ENCODE measurements around the gene THAP4. TPM values are rescaled to one million over a fixed set of nuclear protein-coding genes. Genes with fewer than 3 reads are reported as not detected.
A peak's percentile ranks its signal among the peaks of the same experiment; 100 is the strongest.

Gene THAP4
- polyA plus RNA-seq, 1 of the 3 experiments (the other 2 are of a cell fraction): 64.7 TPM

GRCh38 chr2:241541564-241542277, 95.2 kb downstream of the THAP4 start:
- H3K27me3 ChIP-seq (ENCODE audit: insufficient read depth): peaks cover 18% of the 10 kb centered on the region; the same call in 1 of the 2 replicates
- peak overlapping the region; percentile 32 to 35; a peak in 3 of 4 replicates for H3K4me3 ChIP-seq (ENCODE audit: low read depth in 2 of 2, low read length in 1 of 2)
- no peaks in the 10 kb centered on the region for H4K20me1 ChIP-seq (ENCODE audit: insufficient read depth)
- no peaks in the 10 kb centered on the region for H3K36me3 ChIP-seq (replicated peaks in 1 of 2; ENCODE audit: control insufficient read depth in 1 of 2, insufficient read depth in 2 of 2, low read length in 1 of 2)
- peak; percentile 71 for DNase-seq
- no peaks in the 10 kb centered on the region for H3K9me3 ChIP-seq
- peaks cover 1 to 8% of the 10 kb centered on the region in 2 experiments; a peak in 2 of 4 replicates for H3K4me1 ChIP-seq (ENCODE audit: control insufficient read depth in 1 of 2, insufficient read depth in 2 of 2, low read depth in 1 of 2, low read length in 1 of 2)
- H2AFZ ChIP-seq (ENCODE audit: low read depth): no peak overlapping the region
- TF ChIP-seq SIN3A (IDR thresholded peaks at IDR 0.05; ENCODE audit: borderline replicate concordance, low read depth, low read length) (no peak), RXRA (IDR thresholded peaks at IDR 0.05; ENCODE audit: borderline replicate concordance, low read depth) (no peak), RAD21 (IDR thresholded peaks at IDR 0.05; ENCODE audit: low read length) (no peak), RFX5 (IDR thresholded peaks at IDR 0.05; ENCODE audit: low read length) (no peak), USF1 (IDR thresholded peaks at IDR 0.05; ENCODE audit: borderline replicate concordance, low read depth) (no peak), POLR2AphosphoS5 (IDR thresholded peaks at IDR 0.05; ENCODE audit: low read depth, low read length) (no peak)
- CTCF ChIA-PET: interaction anchor here (0.7 to 2.2 kb wide), 4 partner anchors 14 to 57 kb away, joined by 3 to 7 read pairs (median 5); no protein-coding TSS in a partner anchor
- WGBS (ENCODE audit: low lambda C conversion rate): no CpG with 5 or more reads among the region's 62 CpGs
- no peak overlapping the region for H3K27ac ChIP-seq (ENCODE audit: low read depth in 2 of 2, low read length in 1 of 2)
- peak overlapping the region; percentile 82 for H3K4me2 ChIP-seq
- no peaks in the 10 kb centered on the region for H3K79me2 ChIP-seq (ENCODE audit: insufficient read depth)
- POLR2A ChIA-PET: no interaction called here
- H3K9ac ChIP-seq: no peak overlapping the region
- H3K9me2 ChIP-seq: no peaks in the 10 kb centered on the region
- H3F3A ChIP-seq (replicated peaks; ENCODE audit: insufficient read depth): peaks cover 6% of the 10 kb centered on the region

GRCh38 chr2:241540771-241541561, 96.0 kb downstream of the THAP4 start:
- TF ChIP-seq FOSL2 (IDR thresholded peaks at IDR 0.05; ENCODE audit: borderline replicate concordance, low read depth) (no peak), YY1 (IDR thresholded peaks at IDR 0.05; ENCODE audit: low read depth) (no peak), NFIC (IDR thresholded peaks at IDR 0.05; ENCODE audit: borderline replicate concordance) (no peak), RAD21 (IDR thresholded peaks at IDR 0.05; ENCODE audit: low read length) (no peak), FOXM1 (IDR thresholded peaks at IDR 0.05; ENCODE audit: low read depth) (no peak), GABPA (IDR thresholded peaks at IDR 0.05; ENCODE audit: low read depth) (no peak), JUND (IDR thresholded peaks at IDR 0.05) (no peak), EP300 (IDR thresholded peaks at IDR 0.05; ENCODE audit: borderline replicate concordance in 1 of 2, low read depth in 1 of 2, low read length in 1 of 2) (no peak), TCF12 (IDR thresholded peaks at IDR 0.05) (no peak), RCOR1 (IDR thresholded peaks at IDR 0.05; ENCODE audit: low read length) (no peak), TAF1 (IDR thresholded peaks at IDR 0.05; ENCODE audit: borderline replicate concordance, low read depth, low read length) (no peak)
- Histone ChIP-seq H3K9ac (no peak overlapping the region), H3K9me3 (no peaks in the 10 kb centered on the region), H3K4me2 (peak overlapping the region; percentile 82), H2AFZ (ENCODE audit: low read depth) (no peak overlapping the region), H3K79me2 (ENCODE audit: insufficient read depth) (no peaks in the 10 kb centered on the region), H3K27ac (ENCODE audit: low read depth in 2 of 2, low read length in 1 of 2) (no peak overlapping the region), H3K36me3 (replicated peaks in 1 of 2; ENCODE audit: control insufficient read depth in 1 of 2, insufficient read depth in 2 of 2, low read length in 1 of 2) (no peaks in the 10 kb centered on the region), H3F3A (replicated peaks; ENCODE audit: insufficient read depth) (peaks cover 6% of the 10 kb centered on the region), H3K4me3 (ENCODE audit: low read depth in 2 of 2, low read length in 1 of 2) (peak overlapping the region; percentile 32 to 35; a peak in 3 of 4 replicates), H3K4me1 (ENCODE audit: control insufficient read depth in 1 of 2, insufficient read depth in 2 of 2, low read depth in 1 of 2, low read length in 1 of 2) (peaks cover 0 to 8% of the 10 kb centered on the region in 2 experiments; a peak in 1 of 4 replicates), H3K27me3 (ENCODE audit: insufficient read depth) (peaks cover 18% of the 10 kb centered on the region; the same call in 1 of the 2 replicates), H3K9me2 (no peaks in the 10 kb centered on the region), H4K20me1 (ENCODE audit: insufficient read depth) (no peaks in the 10 kb centered on the region)
- 45% methylated on average over 23 of the region's 68 CpGs for WGBS (ENCODE audit: low lambda C conversion rate)
- DNase-seq: peak; percentile 90
- ChIA-PET CTCF (interaction anchor here (1.0 to 2.2 kb wide), 2 partner anchors 58 to 118 kb away, joined by 4 to 7 read pairs; no protein-coding TSS in a partner anchor), POLR2A (no interaction called here)
